MM.1S (cell line): ENCODE results near the gene STARD5.

Experiments
- DNase-seq: peaks from one replicate; pipeline ENCODE4 v3.0.0-alpha.2; 2015
- H2AFZ ChIP-seq: fragments of 300-600 bp; sonication (generic); 2 replicates; pipeline ENCODE4 v1.6.0; 2016; ENCODE audit warnings: antibody characterized with exemption, low read length
- H3F3A ChIP-seq: fragments of 300-600 bp; sonication (generic); 2 replicates; pipeline ENCODE4 v1.6.1; 2016; ENCODE audit warnings: mild to moderate bottlenecking, antibody characterized with exemption, low read length, moderate library complexity, mixed read lengths; ENCODE audit not compliant: insufficient read depth
- H3K27ac ChIP-seq: fragments of 300-600 bp; sonication (generic); 2 replicates; pipeline ENCODE4 v1.5.1; 2016; ENCODE audit warnings: mild to moderate bottlenecking, low read length
- H3K27me3 ChIP-seq: fragments of 300-600 bp; sonication (generic); replicated peaks from 2 replicates; pipeline ENCODE4 v1.6.0; 2016; ENCODE audit warnings: low read length; ENCODE audit not compliant: insufficient read depth
- H3K36me3 ChIP-seq: fragments of 300-600 bp; sonication (generic); replicated peaks from 2 replicates; pipeline ENCODE4 v1.6.1; 2016; ENCODE audit warnings: mild to moderate bottlenecking, low read length, mixed read lengths; ENCODE audit not compliant: insufficient read depth
- H3K4me1 ChIP-seq: fragments of 300-600 bp; sonication (generic); 2 replicates; pipeline ENCODE4 v1.6.1; 2016; ENCODE audit warnings: low read length, mixed read lengths
- H3K4me2 ChIP-seq: fragments of 300-600 bp; sonication (generic); 2 replicates; pipeline ENCODE4 v1.6.0; 2016; ENCODE audit warnings: low read depth, low read length
- H3K4me3 ChIP-seq: fragments of 300-600 bp; sonication (generic); 2 replicates; pipeline ENCODE4 v1.5.1; 2016; ENCODE audit warnings: low read length, mixed read lengths
- H3K79me2 ChIP-seq: fragments of 300-600 bp; sonication (generic); 2 replicates; pipeline ENCODE4 v1.6.1; 2016; ENCODE audit warnings: mixed run types, low read length, mixed read lengths
- H3K9ac ChIP-seq: fragments of 300-600 bp; sonication (generic); 2 replicates; pipeline ENCODE4 v1.6.1; 2016; ENCODE audit warnings: low read length, mixed read lengths
- H3K9me2 ChIP-seq: fragments of 300-600 bp; sonication (generic); replicated peaks from 2 replicates; pipeline ENCODE4 v1.6.1; 2016; ENCODE audit warnings: mild to moderate bottlenecking, low read length, mixed read lengths; ENCODE audit not compliant: insufficient read depth
- H3K9me3 ChIP-seq: fragments of 300-600 bp; sonication (generic); replicated peaks from 2 replicates; pipeline ENCODE4 v1.6.1; 2016; ENCODE audit warnings: mild to moderate bottlenecking, low read length, mixed read lengths; ENCODE audit not compliant: insufficient read depth
- H4K20me1 ChIP-seq: fragments of 300-600 bp; sonication (generic); 2 replicates; pipeline ENCODE4 v1.6.1; 2016; ENCODE audit warnings: mild to moderate bottlenecking, low read length, moderate library complexity, mixed read lengths; ENCODE audit not compliant: insufficient read depth
- EZH2 ChIP-seq: fragments of 300-600 bp; sonication (generic); optimal IDR thresholded peaks from 2 replicates; pipeline ENCODE3; 2017; ENCODE audit warnings: low read depth, mild to moderate bottlenecking, antibody characterized with exemption, low read length, mixed read lengths
- EZH2phosphoT487 ChIP-seq: fragments of 300-600 bp; sonication (generic); IDR thresholded peaks from 2 replicates; pipeline ENCODE4 v1.6.1; 2018; ENCODE audit warnings: antibody characterized with exemption, low read length
- TF ChIP-seq, protein P1 (sequence below): fragments of 300-600 bp; sonication (generic); IDR thresholded peaks from 2 replicates; pipeline ENCODE4 v1.5.1; 2016; ENCODE audit warnings: antibody characterized with exemption, low read length, mixed read lengths

The STARD5 gene

GRCh38 chr15:81298611-81299010 lies 25.3 kb downstream of the STARD5 start:
- peaks cover 68% of the 10 kb centered on the region for H3K4me1 ChIP-seq
- H3K9me3 ChIP-seq, result no peaks in the 10 kb centered on the region
- peak overlapping the region; percentile 76 for H3K9ac ChIP-seq
- TF ChIP-seq, protein P1, sequence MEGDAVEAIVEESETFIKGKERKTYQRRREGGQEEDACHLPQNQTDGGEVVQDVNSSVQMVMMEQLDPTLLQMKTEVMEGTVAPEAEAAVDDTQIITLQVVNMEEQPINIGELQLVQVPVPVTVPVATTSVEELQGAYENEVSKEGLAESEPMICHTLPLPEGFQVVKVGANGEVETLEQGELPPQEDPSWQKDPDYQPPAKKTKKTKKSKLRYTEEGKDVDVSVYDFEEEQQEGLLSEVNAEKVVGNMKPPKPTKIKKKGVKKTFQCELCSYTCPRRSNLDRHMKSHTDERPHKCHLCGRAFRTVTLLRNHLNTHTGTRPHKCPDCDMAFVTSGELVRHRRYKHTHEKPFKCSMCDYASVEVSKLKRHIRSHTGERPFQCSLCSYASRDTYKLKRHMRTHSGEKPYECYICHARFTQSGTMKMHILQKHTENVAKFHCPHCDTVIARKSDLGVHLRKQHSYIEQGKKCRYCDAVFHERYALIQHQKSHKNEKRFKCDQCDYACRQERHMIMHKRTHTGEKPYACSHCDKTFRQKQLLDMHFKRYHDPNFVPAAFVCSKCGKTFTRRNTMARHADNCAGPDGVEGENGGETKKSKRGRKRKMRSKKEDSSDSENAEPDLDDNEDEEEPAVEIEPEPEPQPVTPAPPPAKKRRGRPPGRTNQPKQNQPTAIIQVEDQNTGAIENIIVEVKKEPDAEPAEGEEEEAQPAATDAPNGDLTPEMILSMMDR, result no peak
- TF ChIP-seq EZH2 (no peak), EZH2phosphoT487 (no peak)
- H3K79me2 ChIP-seq, result peaks cover 73% of the 10 kb centered on the region
- peak overlapping the region; percentile 77 for H3K4me3 ChIP-seq
- H3F3A ChIP-seq, result peaks cover 82% of the 10 kb centered on the region
- no peaks in the 10 kb centered on the region for H4K20me1 ChIP-seq
- no peak for DNase-seq
- peak overlapping the region; percentile 84 for H3K4me2 ChIP-seq
- no peak overlapping the region for H2AFZ ChIP-seq
- H3K9me2 ChIP-seq, result no peaks in the 10 kb centered on the region
- H3K27me3 ChIP-seq, result no peaks in the 10 kb centered on the region
- H3K27ac ChIP-seq, result peak overlapping the region; percentile 89; the same call in 1 of the 2 replicates
- H3K36me3 ChIP-seq, result peaks cover 2% of the 10 kb centered on the region; the same call in 1 of the 2 replicates

- Histone ChIP-seq H3K36me3 (peaks cover 2% of the 10 kb centered on the region; the same call in 1 of the 2 replicates), H2AFZ (no peak overlapping the region), H3K4me3 (peak overlapping the region; percentile 77), H3F3A (peaks cover 89% of the 10 kb centered on the region), H4K20me1 (no peaks in the 10 kb centered on the region), H3K9me2 (no peaks in the 10 kb centered on the region), H3K9ac (peak overlapping the region; percentile 76), H3K9me3 (no peaks in the 10 kb centered on the region), H3K4me1 (peaks cover 68% of the 10 kb centered on the region), H3K27me3 (no peaks in the 10 kb centered on the region), H3K79me2 (peaks cover 65% of the 10 kb centered on the region), H3K27ac (peak overlapping the region; percentile 89), H3K4me2 (peak overlapping the region; percentile 84)
- TF ChIP-seq, protein P1, result no peak
- no peak for TF ChIP-seq EZH2
- no peak for TF ChIP-seq EZH2phosphoT487
- no peak for DNase-seq
Observed at GRCh38 chr15:81297603-81298575, 26.1 kb downstream of the STARD5 start.

DNA sequence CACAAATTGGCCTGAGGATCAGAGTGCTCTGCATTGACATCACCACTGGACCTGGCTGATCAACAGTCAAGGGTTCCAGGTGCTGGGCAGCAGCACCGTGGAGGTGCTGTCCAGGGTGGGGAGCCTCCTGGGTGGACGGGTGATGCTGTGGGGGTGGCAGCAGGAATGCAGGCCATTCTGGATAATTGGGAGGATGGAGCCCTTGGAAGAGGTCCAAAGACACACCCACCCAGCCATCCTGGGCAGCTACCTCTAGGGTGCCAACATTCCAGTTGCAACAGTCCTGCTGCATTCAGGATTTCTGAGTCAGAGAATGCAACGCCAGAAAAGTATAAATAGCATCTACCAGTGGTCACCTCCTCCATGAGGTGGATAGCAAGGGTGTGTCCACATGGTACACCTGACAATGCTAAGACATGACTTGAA lies 26.8 kb downstream of the STARD5 start:
- TF ChIP-seq EZH2phosphoT487, result no peak
- TF ChIP-seq, protein P1, result no peak
- TF ChIP-seq EZH2, result no peak
- no peaks in the 10 kb centered on the region for H3K9me3 ChIP-seq
- peak overlapping the region; percentile 89 for H3K27ac ChIP-seq
- H4K20me1 ChIP-seq, result no peaks in the 10 kb centered on the region
- H3K4me3 ChIP-seq, result peak overlapping the region; percentile 77
- H3K27me3 ChIP-seq, result no peaks in the 10 kb centered on the region
- H3K4me2 ChIP-seq, result peak overlapping the region; percentile 84
- no peaks in the 10 kb centered on the region for H3K9me2 ChIP-seq
- peaks cover 68% of the 10 kb centered on the region for H3K4me1 ChIP-seq
- DNase-seq, result no peak
- H3F3A ChIP-seq, result peaks cover 86% of the 10 kb centered on the region
- H3K79me2 ChIP-seq, result peaks cover 58% of the 10 kb centered on the region
- H3K9ac ChIP-seq, result peak overlapping the region; percentile 76
- no peaks in the 10 kb centered on the region; the same call in 1 of the 2 replicates for H3K36me3 ChIP-seq
- no peak overlapping the region for H2AFZ ChIP-seq
